Calu3 (cell line): ENCODE results near the gene ADD2. TPM values are rescaled to one million over a fixed set of nuclear protein-coding genes. Genes with fewer than 3 reads are reported as not detected.

Experiments used
- BruUV-seq: library from RNA; stranded (reverse); fragments of 400-500 nt; replicated peaks from 2 replicates; lab custom pipeline; 2021; lab: Mats Ljungman, UMichigan
- CTCF ChIA-PET: fragments of 300-600 bp; sonication (Branson Sonifier 250); formaldehyde crosslinking; loops from one replicate; lab custom pipeline; 2022; ENCODE audit warnings: antibody characterized with exemption; lab: Charles Lee
- DNase-seq: peaks from one replicate; pipeline ENCODE4 v3.0.0; 2022
- H3K27ac Mint-ChIP-seq: one replicate; pipeline ENCODE4 v1.8.0; 2022; ENCODE audit warnings: mixed read lengths; ENCODE audit not compliant: unreplicated experiment
- H3K27me3 Mint-ChIP-seq: one replicate; pipeline ENCODE4 v1.8.0; 2022; ENCODE audit warnings: mixed read lengths; ENCODE audit not compliant: unreplicated experiment
- H3K36me3 Mint-ChIP-seq: one replicate; pipeline ENCODE4 v1.8.0; 2022; ENCODE audit warnings: mild to moderate bottlenecking, moderate library complexity, mixed read lengths; ENCODE audit not compliant: insufficient read depth, unreplicated experiment
- H3K4me1 Mint-ChIP-seq: one replicate; pipeline ENCODE4 v1.8.0; 2022; ENCODE audit warnings: mild to moderate bottlenecking, low read depth, mixed read lengths; ENCODE audit not compliant: unreplicated experiment
- H3K4me3 Mint-ChIP-seq: one replicate; pipeline ENCODE4 v1.8.0; 2022; ENCODE audit warnings: mild to moderate bottlenecking, low read depth, moderate library complexity, mixed read lengths; ENCODE audit not compliant: unreplicated experiment
- H3K9me3 Mint-ChIP-seq: one replicate; pipeline ENCODE4 v1.8.0; 2022; ENCODE audit warnings: low read depth, mixed read lengths; ENCODE audit not compliant: unreplicated experiment
- intact Hi-C: fragments of 100-400 bp; cut with micrococcal nuclease; formaldehyde crosslinking; loops from one replicate; pipeline ENCODE4 v1.10.0; 2022; ENCODE audit not compliant: unreplicated experiment
- total RNA-seq: library from RNA; stranded (reverse); gene quantifications from 2 replicates; pipeline ENCODE4 v1.2.3, GENCODE V29; 2022
- TF ChIP-seq, protein P1 (sequence below): fragments of 200-600 bp; IDR thresholded peaks from one replicate; pipeline ENCODE4 v1.8.0; 2022; ENCODE audit warnings: antibody characterized with exemption; ENCODE audit not compliant: unreplicated experiment

The ADD2 gene
- total RNA-seq, 1 experiment from 2014 or later: 0.14 TPM

DNA sequence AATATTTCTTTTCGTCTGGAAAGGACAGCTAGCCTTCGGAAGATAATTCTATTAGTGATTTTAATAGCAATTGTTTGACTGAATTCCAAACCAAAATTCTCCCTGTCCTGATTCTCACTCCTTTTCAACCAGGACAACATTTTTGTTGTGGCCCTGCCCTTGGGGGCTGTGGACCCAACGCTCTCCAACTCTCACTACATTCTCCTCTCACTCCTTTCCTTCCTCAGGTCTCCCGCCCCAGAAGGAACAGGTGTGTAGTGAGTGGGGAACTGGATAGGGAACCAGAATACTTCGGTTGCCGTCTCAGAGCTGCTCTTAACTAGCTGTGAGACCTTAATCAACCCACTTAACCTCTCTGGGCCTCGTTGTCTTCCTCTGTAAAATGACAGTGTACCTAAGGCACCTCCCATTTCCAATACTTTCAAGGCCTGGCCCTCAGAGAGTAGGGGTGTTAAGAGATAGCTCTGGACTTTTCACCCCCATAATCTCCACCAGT, 638 bp upstream of the ADD2 start:
- Mint-ChIP-seq H3K9me3 (no peaks in the 10 kb centered on the region), H3K27me3 (peaks cover 95% of the 10 kb centered on the region), H3K27ac (no peak overlapping the region), H3K4me3 (peak overlapping the region; percentile 17), H3K36me3 (peaks cover 4% of the 10 kb centered on the region), H3K4me1 (peaks cover 9% of the 10 kb centered on the region)
- TF ChIP-seq, protein P1, sequence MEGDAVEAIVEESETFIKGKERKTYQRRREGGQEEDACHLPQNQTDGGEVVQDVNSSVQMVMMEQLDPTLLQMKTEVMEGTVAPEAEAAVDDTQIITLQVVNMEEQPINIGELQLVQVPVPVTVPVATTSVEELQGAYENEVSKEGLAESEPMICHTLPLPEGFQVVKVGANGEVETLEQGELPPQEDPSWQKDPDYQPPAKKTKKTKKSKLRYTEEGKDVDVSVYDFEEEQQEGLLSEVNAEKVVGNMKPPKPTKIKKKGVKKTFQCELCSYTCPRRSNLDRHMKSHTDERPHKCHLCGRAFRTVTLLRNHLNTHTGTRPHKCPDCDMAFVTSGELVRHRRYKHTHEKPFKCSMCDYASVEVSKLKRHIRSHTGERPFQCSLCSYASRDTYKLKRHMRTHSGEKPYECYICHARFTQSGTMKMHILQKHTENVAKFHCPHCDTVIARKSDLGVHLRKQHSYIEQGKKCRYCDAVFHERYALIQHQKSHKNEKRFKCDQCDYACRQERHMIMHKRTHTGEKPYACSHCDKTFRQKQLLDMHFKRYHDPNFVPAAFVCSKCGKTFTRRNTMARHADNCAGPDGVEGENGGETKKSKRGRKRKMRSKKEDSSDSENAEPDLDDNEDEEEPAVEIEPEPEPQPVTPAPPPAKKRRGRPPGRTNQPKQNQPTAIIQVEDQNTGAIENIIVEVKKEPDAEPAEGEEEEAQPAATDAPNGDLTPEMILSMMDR: no peak
- no peak for DNase-seq
- BruUV-seq: no TSS peak
- intact Hi-C loops: no loop called here
- CTCF ChIA-PET: interaction anchor here (1.1 kb wide), 1 partner anchor 113 kb away, joined by 3 read pairs; no protein-coding TSS in a partner anchor

DNA sequence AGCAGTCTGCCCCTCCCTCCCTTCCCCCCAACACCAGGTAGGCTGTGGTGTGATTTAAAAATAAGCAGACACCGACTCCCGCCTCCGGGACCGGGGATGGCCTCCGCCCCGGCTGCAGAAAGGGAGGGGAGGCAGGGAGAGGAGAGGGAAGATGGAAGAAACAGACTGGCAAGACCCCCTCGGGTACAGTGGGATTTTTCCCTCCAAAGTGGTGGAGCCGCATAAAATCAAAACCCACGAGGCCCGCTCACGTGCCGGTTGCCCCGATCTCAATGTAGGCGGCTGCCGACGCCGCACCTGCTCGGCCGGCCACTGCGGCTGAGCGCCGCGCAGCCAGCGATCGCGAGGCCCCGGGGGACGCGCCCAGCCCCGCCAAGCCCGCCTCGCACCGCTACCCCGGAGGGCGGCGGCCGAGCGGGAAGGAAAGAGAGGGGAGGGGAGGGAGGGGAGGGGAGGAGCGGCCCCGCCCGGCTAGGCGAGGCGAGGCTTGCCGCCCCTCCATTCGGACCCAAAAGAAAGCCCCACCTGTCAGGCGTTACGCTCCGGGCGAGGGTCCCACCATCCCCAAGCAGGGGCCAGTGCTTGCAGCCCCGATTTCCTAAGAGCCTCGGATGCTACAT, 811 bp downstream of the ADD2 start:
- TF ChIP-seq, protein P1: no peak
- H3K4me3 Mint-ChIP-seq: peak overlapping the region; percentile 66
- intact Hi-C loops: no loop called here
- no peak overlapping the region for H3K27ac Mint-ChIP-seq
- CTCF ChIA-PET: no interaction called here
- peaks cover 9% of the 10 kb centered on the region for H3K4me1 Mint-ChIP-seq
- no TSS peak for BruUV-seq
- no peaks in the 10 kb centered on the region for H3K9me3 Mint-ChIP-seq
- peaks cover 4% of the 10 kb centered on the region for H3K36me3 Mint-ChIP-seq
- H3K27me3 Mint-ChIP-seq: peaks cover 95% of the 10 kb centered on the region
- no peak for DNase-seq

DNA sequence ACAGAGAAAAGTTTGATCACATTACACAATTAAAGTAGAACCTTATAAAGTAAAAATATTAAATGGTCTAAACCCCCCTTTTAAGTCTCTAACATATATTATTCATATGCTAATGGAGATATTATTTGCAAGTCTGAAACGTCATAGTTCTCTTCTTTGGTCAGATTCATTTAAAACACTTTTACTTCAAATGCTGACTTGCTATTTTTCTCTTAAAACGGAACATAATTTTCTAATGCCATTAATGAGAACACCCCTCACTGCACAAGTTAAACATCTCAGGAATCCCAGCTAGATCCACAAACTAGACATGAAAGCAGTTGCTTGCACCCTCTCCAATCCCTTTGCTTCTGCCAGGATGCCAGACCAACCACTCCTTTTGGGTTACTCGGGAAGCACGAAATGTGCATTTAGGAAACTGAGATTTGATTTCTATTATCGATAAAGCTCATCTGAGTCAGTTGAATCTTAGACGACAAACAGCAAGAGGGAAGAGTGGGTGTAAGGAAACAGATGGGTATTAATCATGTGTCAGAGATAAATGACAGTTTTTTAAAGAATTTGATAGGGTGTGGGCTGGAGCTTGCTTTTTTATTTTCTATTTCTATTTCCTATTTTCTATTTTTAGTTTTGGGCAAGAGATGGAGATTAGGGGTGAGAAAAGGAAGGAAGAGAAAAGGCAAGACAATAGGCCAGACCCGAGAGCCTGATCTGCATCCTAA, 1.5 kb downstream of the ADD2 start:
- TF ChIP-seq, protein P1: no peak
- no TSS peak for BruUV-seq
- CTCF ChIA-PET: no interaction called here
- peaks cover 4% of the 10 kb centered on the region for H3K36me3 Mint-ChIP-seq
- intact Hi-C loops: no loop called here
- peak overlapping the region; percentile 66 for H3K4me3 Mint-ChIP-seq
- H3K27ac Mint-ChIP-seq: no peak overlapping the region
- peaks cover 9% of the 10 kb centered on the region for H3K4me1 Mint-ChIP-seq
- H3K9me3 Mint-ChIP-seq: no peaks in the 10 kb centered on the region
- no peak for DNase-seq
- peaks cover 95% of the 10 kb centered on the region for H3K27me3 Mint-ChIP-seq

DNA sequence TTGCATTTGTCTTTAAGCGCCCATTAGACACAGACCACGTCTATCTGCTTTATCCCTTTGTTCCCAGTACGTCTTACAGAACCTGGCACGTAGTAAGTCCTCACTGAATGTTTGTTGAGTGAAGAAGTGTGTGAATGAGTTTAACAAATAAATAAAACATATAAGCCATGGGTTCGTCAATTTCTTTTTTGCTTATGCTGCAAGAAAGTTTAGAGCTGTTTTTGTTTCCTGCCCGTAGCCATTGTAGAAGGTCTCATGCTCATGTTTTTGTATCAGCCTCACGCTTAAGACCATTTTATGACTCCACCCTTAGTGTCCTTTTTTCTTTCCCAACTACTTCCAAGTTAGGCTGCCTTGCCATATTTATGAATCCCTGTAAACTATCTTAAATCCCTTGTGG, 2.5 kb downstream of the ADD2 start:
- H3K9me3 Mint-ChIP-seq: no peaks in the 10 kb centered on the region
- BruUV-seq: no TSS peak
- DNase-seq: no peak
- intact Hi-C loops: no loop called here
- peaks cover 9% of the 10 kb centered on the region for H3K4me1 Mint-ChIP-seq
- H3K36me3 Mint-ChIP-seq: peaks cover 4% of the 10 kb centered on the region
- no peak overlapping the region for H3K4me3 Mint-ChIP-seq
- TF ChIP-seq, protein P1: no peak
- CTCF ChIA-PET: no interaction called here
- H3K27me3 Mint-ChIP-seq: peaks cover 88% of the 10 kb centered on the region
- no peak overlapping the region for H3K27ac Mint-ChIP-seq
